Upper lobe of right lung (tissue), 1 donor: Measurements from ENCODE around the gene EGFL8. TPM values are rescaled to one million over a fixed set of nuclear protein-coding genes. Genes with fewer than 3 reads are reported as not detected.

Experiments used
- ATAC-seq: fragments of 200-7000 bp; cut with Tn5 transposase; one replicate; pipeline ENCODE4 v1.9.1; 2020; ENCODE audit warnings: mild to moderate bottlenecking, moderate library complexity
- DNase-seq: peaks from one replicate; pipeline ENCODE4 v3.0.0-alpha.2; 2020
- H3K27ac ChIP-seq: fragments of 200-600 bp; one replicate; pipeline ENCODE4 v1.8.0; 2022
- H3K27me3 ChIP-seq: fragments of 200-600 bp; one replicate; pipeline ENCODE4 v1.8.0; 2022; ENCODE audit warnings: mild to moderate bottlenecking
- H3K36me3 ChIP-seq: fragments of 200-600 bp; one replicate; pipeline ENCODE4 v1.8.0; 2022
- H3K4me1 ChIP-seq: fragments of 200-600 bp; one replicate; pipeline ENCODE4 v1.8.0; 2022
- H3K4me3 ChIP-seq: fragments of 200-600 bp; one replicate; pipeline ENCODE4 v1.8.0; 2022; ENCODE audit warnings: mild to moderate bottlenecking
- H3K9me3 ChIP-seq: fragments of 200-600 bp; one replicate; pipeline ENCODE4 v1.8.0; 2022
- CTCF ChIP-seq: fragments of 200-600 bp; IDR thresholded peaks from one replicate; pipeline ENCODE4 v1.8.0; 2022; ENCODE audit warnings: antibody characterized with exemption
- intact Hi-C: fragments of 100-400 bp; cut with DNase I; formaldehyde crosslinking; loops from one replicate; pipeline ENCODE4 v1.11.0; 2022
- total RNA-seq: library from RNA; stranded (reverse); fragmentation: NEBNext Ultra II Directional; extraction: Animal tissue kit (Norgen Biotek cat#: 25700); gene quantifications from one replicate; pipeline ENCODE4 v1.2.1, GENCODE V29; 2021
- donor health status: DM: no; HTN: yes; CAD: no; lungs with severe emphysema.

EGFL8 gene
- total RNA-seq, 1 donor from 2014 or later = 14.5 TPM

- Histone ChIP-seq H3K27ac (peak overlapping the region; percentile 19), H3K4me3 (peak overlapping the region; percentile 10), H3K36me3 (peaks cover 26% of the 10 kb centered on the region), H3K4me1 (peaks cover 41% of the 10 kb centered on the region), H3K9me3 (no peaks in the 10 kb centered on the region), H3K27me3 (no peaks in the 10 kb centered on the region)
- no peak for ATAC-seq
- no peak for DNase-seq
- no peak for TF ChIP-seq CTCF
- intact Hi-C loops = no loop called here
Observed at GRCh38 chr6:32181148-32181702, 16.8 kb downstream of the EGFL8 start.

DNA sequence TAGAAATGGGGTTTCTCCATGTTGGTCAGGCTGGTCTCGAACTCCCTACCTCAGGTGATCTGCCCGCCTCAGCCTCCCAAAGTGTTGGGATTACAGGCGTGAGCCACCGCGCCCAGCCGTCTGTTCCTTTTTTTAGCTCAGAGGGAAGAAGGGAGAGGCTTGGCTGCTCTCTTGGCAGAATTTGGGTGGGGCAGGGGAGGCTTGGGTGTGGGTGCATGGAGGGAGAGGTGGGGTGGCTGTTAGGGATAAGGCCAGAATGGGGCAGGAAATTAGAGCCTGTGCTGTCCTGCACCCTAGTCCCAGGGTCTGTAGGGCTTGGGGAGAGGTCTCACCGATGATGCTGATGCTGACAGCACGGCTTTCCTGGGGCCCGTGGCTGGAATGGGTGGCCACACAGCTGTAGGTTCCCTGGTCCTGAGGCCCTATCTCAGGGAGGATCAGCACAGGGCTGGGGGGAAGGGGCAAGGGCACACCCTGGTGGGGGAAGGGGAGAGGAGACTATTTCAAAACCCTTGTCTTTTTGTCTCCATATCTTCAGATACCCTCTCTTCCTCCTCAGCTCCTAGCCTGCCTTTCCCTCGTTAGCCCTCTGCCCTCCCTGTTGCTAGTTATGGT, 17.6 kb downstream of the EGFL8 start:
- ATAC-seq (no peak), DNase-seq (no peak)
- Histone ChIP-seq H3K9me3 (no peaks in the 10 kb centered on the region), H3K4me1 (peaks cover 41% of the 10 kb centered on the region), H3K27ac (peak overlapping the region; percentile 19), H3K27me3 (no peaks in the 10 kb centered on the region), H3K4me3 (peak overlapping the region; percentile 28), H3K36me3 (peaks cover 34% of the 10 kb centered on the region)
- intact Hi-C loops = no loop called here
- no peak for TF ChIP-seq CTCF

DNA sequence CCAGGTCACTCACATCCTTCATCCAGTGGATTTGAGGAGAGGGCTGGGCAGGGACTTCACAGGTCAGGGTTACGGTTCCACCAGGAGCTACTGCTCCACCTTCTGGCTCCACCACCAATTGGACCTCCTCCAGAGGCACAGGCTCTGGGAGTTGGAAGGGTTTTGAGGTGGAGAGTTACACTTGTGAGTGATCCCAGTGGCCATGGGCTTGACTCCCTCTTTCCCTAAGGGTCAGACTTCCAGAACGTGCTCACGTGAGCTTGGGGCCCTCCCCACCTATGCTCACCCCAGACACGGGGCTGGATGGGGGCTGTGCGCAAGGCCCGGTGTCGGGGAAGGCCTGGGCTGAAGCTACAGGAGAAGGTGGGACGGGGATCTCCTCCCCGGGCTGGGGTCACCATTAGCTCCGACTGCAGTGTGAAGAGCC, 18.2 kb downstream of the EGFL8 start:
- ATAC-seq (no peak), DNase-seq (no peak)
- Histone ChIP-seq H3K4me3 (peak overlapping the region; percentile 28), H3K4me1 (peaks cover 40% of the 10 kb centered on the region), H3K9me3 (no peaks in the 10 kb centered on the region), H3K36me3 (peaks cover 39% of the 10 kb centered on the region), H3K27ac (peak overlapping the region; percentile 77), H3K27me3 (no peaks in the 10 kb centered on the region)
- intact Hi-C loops = no loop called here
- TF ChIP-seq CTCF = no peak

DNA sequence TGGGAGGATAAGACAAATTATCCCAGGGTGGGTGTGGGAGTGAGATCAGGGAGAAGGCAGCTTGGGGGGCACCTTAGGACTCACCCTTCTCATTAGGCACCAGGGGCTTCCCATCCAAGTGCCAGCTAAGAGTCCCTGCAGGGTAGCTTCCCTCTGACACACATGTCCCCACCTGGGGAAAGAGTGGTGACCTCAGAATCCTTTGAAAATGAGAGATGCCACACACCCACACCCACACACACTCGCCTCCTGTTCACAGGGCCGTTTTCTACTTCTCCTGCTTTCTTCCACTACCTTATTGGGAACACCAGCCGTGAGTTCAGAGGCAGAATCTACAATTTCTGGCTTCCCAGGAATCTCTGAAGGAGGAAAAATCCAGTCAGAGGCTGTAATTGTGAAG, 18.6 kb downstream of the EGFL8 start:
- H3K4me1 ChIP-seq = peaks cover 40% of the 10 kb centered on the region
- H3K27ac ChIP-seq = peak overlapping the region; percentile 77
- peak overlapping the region; percentile 28 for H3K4me3 ChIP-seq
- no peak for DNase-seq
- intact Hi-C loops = no loop called here
- H3K9me3 ChIP-seq = no peaks in the 10 kb centered on the region
- peaks cover 42% of the 10 kb centered on the region for H3K36me3 ChIP-seq
- no peak for TF ChIP-seq CTCF
- no peaks in the 10 kb centered on the region for H3K27me3 ChIP-seq
- ATAC-seq = no peak

DNA sequence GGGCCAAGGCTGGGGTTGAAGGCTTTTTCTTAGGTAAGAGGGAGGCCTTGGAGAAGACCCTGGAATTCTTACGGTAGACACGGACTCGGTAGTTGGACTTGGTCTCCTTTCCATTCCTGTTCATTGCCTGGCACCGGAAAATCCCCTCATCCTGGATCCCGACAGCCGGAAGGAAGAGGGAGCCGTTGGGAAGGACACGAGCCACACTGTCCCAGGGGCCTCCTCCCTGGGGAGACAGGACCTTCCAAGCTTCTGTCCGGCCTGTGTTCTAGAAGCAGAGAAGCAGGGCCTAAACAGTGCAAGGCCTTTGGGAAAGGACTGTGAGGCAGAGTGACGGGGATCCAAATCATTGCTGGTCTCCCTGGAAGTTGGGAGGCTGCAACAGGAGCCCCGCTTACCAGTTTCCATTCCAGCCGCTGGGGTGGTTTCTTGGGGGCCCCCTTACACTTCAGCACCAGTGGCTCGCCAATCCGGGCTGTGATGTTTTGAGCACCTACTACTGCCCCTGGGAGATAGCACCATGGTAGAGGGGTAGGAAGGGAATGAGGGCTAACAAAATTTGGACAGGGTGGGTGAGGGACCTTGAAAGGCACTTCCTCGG, 19.2 kb downstream of the EGFL8 start:
- H3K27me3 ChIP-seq = no peaks in the 10 kb centered on the region
- H3K36me3 ChIP-seq = peaks cover 42% of the 10 kb centered on the region
- ATAC-seq (no peak), DNase-seq (no peak)
- H3K27ac ChIP-seq = peak overlapping the region; percentile 77
- intact Hi-C loops = no loop called here
- H3K4me1 ChIP-seq = peaks cover 46% of the 10 kb centered on the region
- no peak for TF ChIP-seq CTCF
- peak overlapping the region; percentile 28 for H3K4me3 ChIP-seq
- H3K9me3 ChIP-seq = no peaks in the 10 kb centered on the region
